ENCODE results near the gene NDOR1.

Gene NDOR1

GRCh38 chr9:137198902-137199283, 6.6 kb upstream of the NDOR1 start:
- Histone ChIP-seq H3K79me2 (ENCODE audit: insufficient read depth, low read length) (peaks cover 1% of the 10 kb centered on the region), H3F3A (ENCODE audit: insufficient read depth) (peaks cover 12% of the 10 kb centered on the region), H3K4me2 (ENCODE audit: low read depth, low read length, poor library complexity, severe bottlenecking) (peak overlapping the region; percentile 59), H4K20me1 (ENCODE audit: low read depth, low read length) (no peaks in the 10 kb centered on the region), H3K27ac (ENCODE audit: low read depth, low read length) (no peak overlapping the region), H3K9me2 (replicated peaks; ENCODE audit: insufficient read depth, low read length) (no peaks in the 10 kb centered on the region), H2AFZ (ENCODE audit: low read depth, low read length, severe bottlenecking) (no peak overlapping the region), H3K9me3 (ENCODE audit: insufficient read depth, low read length) (no peaks in the 10 kb centered on the region), H3K4me3 (ENCODE audit: insufficient read depth, low read length, poor library complexity, severe bottlenecking) (no peak overlapping the region), H3K36me3 (ENCODE audit: low read length) (no peaks in the 10 kb centered on the region), H3K27me3 (ENCODE audit: low read length) (no peaks in the 10 kb centered on the region), H3K9ac (ENCODE audit: low read length) (no peak overlapping the region)
- TF ChIP-seq EZH2phosphoT487 (conservative IDR thresholded peaks at IDR 0.05; ENCODE audit: low read length): no peak
- no peak for TF ChIP-seq CTCF (IDR thresholded peaks at IDR 0.05; ENCODE audit: insufficient read depth, low read length, poor library complexity, severe bottlenecking)

- TF ChIP-seq EZH2phosphoT487 (conservative IDR thresholded peaks at IDR 0.05; ENCODE audit: low read length) (no peak), CTCF (IDR thresholded peaks at IDR 0.05; ENCODE audit: insufficient read depth, low read length, poor library complexity, severe bottlenecking) (no peak)
- no peak overlapping the region for H2AFZ ChIP-seq (ENCODE audit: low read depth, low read length, severe bottlenecking)
- no peaks in the 10 kb centered on the region for H3K9me3 ChIP-seq (ENCODE audit: insufficient read depth, low read length)
- H3K36me3 ChIP-seq (ENCODE audit: low read length): no peaks in the 10 kb centered on the region
- peaks cover 12% of the 10 kb centered on the region for H3F3A ChIP-seq (ENCODE audit: insufficient read depth)
- H4K20me1 ChIP-seq (ENCODE audit: low read depth, low read length): no peaks in the 10 kb centered on the region
- H3K9ac ChIP-seq (ENCODE audit: low read length): peak overlapping the region; percentile 46; the same call in 1 of the 2 replicates
- peak overlapping the region; percentile 39 for H3K4me3 ChIP-seq (ENCODE audit: insufficient read depth, low read length, poor library complexity, severe bottlenecking)
- peak overlapping the region; percentile 59 for H3K4me2 ChIP-seq (ENCODE audit: low read depth, low read length, poor library complexity, severe bottlenecking)
- H3K27ac ChIP-seq (ENCODE audit: low read depth, low read length): no peak overlapping the region
- H3K9me2 ChIP-seq (replicated peaks; ENCODE audit: insufficient read depth, low read length): no peaks in the 10 kb centered on the region
- H3K27me3 ChIP-seq (ENCODE audit: low read length): no peaks in the 10 kb centered on the region
- peaks cover 8% of the 10 kb centered on the region for H3K79me2 ChIP-seq (ENCODE audit: insufficient read depth, low read length)
These were observed 5.9 kb upstream of the NDOR1 start for GRCh38 chr9:137199411-137200121.

- Histone ChIP-seq H3K79me2 (ENCODE audit: insufficient read depth, low read length) (peaks cover 15% of the 10 kb centered on the region), H3F3A (ENCODE audit: insufficient read depth) (peaks cover 12% of the 10 kb centered on the region), H3K27me3 (ENCODE audit: low read length) (no peaks in the 10 kb centered on the region), H3K9me2 (replicated peaks; ENCODE audit: insufficient read depth, low read length) (no peaks in the 10 kb centered on the region), H3K4me3 (ENCODE audit: insufficient read depth, low read length, poor library complexity, severe bottlenecking) (peak within 1 kb of the TSS; percentile 68), H3K9me3 (ENCODE audit: insufficient read depth, low read length) (no peaks in the 10 kb centered on the region), H4K20me1 (ENCODE audit: low read depth, low read length) (no peaks in the 10 kb centered on the region), H3K27ac (ENCODE audit: low read depth, low read length) (peak within 1 kb of the TSS; percentile 62), H2AFZ (ENCODE audit: low read depth, low read length, severe bottlenecking) (no peak within 1 kb of the TSS), H3K4me2 (ENCODE audit: low read depth, low read length, poor library complexity, severe bottlenecking) (peak within 1 kb of the TSS; percentile 69), H3K36me3 (ENCODE audit: low read length) (no peaks in the 10 kb centered on the region), H3K9ac (ENCODE audit: low read length) (peak within 1 kb of the TSS; percentile 80)
- no peak for TF ChIP-seq CTCF (IDR thresholded peaks at IDR 0.05; ENCODE audit: insufficient read depth, low read length, poor library complexity, severe bottlenecking)
- TF ChIP-seq EZH2phosphoT487 (conservative IDR thresholded peaks at IDR 0.05; ENCODE audit: low read length): no peak
These were observed 4.9 kb upstream of the NDOR1 start, which contains the start of gene TPRN for GRCh38 chr9:137200311-137201204. Gene TPRN, minus strand, starts transcription at chr9:137200741. Its CDS starts 30 bp downstream, at chr9:137200711.

Data from SU-DHL-6 (cell line).